Nephron progenitor cell (in vitro differentiated cells): ENCODE results near the gene DOCK6.

ENCODE experiments used
- DNase-seq: peaks from one replicate; pipeline ENCODE4 v3.0.0; 2021
- H3K27ac Mint-ChIP-seq: 2 replicates; pipeline ENCODE4 v1.8.0; 2021; ENCODE audit warnings: mild to moderate bottlenecking, moderate library complexity, mixed read lengths
- H3K27me3 Mint-ChIP-seq: 2 replicates; pipeline ENCODE4 v1.8.0; 2021; ENCODE audit warnings: mild to moderate bottlenecking, low read depth, mixed read lengths; ENCODE audit not compliant: poor library complexity
- H3K36me3 Mint-ChIP-seq: 2 replicates; pipeline ENCODE4 v1.8.0; 2021; ENCODE audit warnings: low read depth, mixed read lengths
- H3K4me1 Mint-ChIP-seq: 2 replicates; pipeline ENCODE4 v1.8.0; 2021; ENCODE audit warnings: mixed read lengths
- H3K4me3 Mint-ChIP-seq: 2 replicates; pipeline ENCODE4 v1.8.0; 2021; ENCODE audit warnings: mild to moderate bottlenecking, moderate library complexity, mixed read lengths
- H3K9me3 Mint-ChIP-seq: 2 replicates; pipeline ENCODE4 v1.8.0; 2021; ENCODE audit warnings: mild to moderate bottlenecking, moderate library complexity, mixed read lengths
- TF ChIP-seq, protein P1 (sequence below): fragments of 200-600 bp; sonication (generic); IDR thresholded peaks from 2 replicates; pipeline ENCODE4 v1.5.0; 2021; ENCODE audit warnings: antibody characterized with exemption

The DOCK6 gene

DNA sequence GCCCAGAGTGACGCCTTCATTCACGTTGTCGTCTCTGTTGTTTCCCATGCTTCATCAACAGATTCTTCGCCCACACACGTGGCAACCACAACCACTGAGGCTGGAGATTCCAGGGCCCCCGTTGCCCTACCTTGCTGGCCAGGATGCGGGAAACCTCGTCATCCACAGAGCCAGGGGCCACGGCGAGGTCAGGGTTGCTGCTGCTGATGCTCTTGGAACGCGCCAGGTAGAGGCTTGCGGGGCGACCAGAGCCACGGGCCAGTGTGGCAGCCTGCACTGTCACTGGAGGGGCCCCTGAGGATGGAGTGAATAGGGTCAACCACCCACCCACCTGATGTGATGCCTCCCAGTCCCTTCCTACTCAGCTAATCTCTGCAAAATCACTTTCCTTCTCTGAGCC, 29.3 kb downstream of the DOCK6 start:
- Mint-ChIP-seq H3K9me3 (no peaks in the 10 kb centered on the region), H3K36me3 (peaks cover 15% of the 10 kb centered on the region), H3K27me3 (peaks cover 4% of the 10 kb centered on the region), H3K27ac (no peak overlapping the region), H3K4me1 (no peaks in the 10 kb centered on the region), H3K4me3 (no peak overlapping the region)
- TF ChIP-seq, protein P1, sequence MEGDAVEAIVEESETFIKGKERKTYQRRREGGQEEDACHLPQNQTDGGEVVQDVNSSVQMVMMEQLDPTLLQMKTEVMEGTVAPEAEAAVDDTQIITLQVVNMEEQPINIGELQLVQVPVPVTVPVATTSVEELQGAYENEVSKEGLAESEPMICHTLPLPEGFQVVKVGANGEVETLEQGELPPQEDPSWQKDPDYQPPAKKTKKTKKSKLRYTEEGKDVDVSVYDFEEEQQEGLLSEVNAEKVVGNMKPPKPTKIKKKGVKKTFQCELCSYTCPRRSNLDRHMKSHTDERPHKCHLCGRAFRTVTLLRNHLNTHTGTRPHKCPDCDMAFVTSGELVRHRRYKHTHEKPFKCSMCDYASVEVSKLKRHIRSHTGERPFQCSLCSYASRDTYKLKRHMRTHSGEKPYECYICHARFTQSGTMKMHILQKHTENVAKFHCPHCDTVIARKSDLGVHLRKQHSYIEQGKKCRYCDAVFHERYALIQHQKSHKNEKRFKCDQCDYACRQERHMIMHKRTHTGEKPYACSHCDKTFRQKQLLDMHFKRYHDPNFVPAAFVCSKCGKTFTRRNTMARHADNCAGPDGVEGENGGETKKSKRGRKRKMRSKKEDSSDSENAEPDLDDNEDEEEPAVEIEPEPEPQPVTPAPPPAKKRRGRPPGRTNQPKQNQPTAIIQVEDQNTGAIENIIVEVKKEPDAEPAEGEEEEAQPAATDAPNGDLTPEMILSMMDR: no peak
- DNase-seq: no peak

DNA sequence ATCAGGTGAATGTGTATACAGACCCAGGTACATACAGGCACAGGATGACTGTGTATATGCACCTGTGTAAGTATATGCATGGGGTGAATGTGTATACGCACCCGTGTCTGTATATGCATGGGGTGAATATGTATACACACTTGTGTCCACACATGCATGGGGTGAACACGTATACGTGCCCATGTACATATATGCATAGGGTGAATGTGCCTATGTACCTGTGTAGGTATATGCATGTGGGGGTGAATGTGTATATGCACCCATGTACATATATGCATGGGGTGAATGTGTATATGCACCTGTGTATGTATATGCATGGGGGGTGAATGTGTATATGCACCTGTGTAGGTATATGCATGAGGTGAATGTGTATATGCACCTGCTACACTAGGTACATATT, 29.8 kb downstream of the DOCK6 start:
- TF ChIP-seq, protein P1: no peak
- Mint-ChIP-seq H3K9me3 (no peaks in the 10 kb centered on the region), H3K4me1 (no peaks in the 10 kb centered on the region), H3K27ac (no peak overlapping the region), H3K36me3 (peaks cover 14% of the 10 kb centered on the region), H3K27me3 (peaks cover 4% of the 10 kb centered on the region), H3K4me3 (no peak overlapping the region)
- DNase-seq: no peak

DNA sequence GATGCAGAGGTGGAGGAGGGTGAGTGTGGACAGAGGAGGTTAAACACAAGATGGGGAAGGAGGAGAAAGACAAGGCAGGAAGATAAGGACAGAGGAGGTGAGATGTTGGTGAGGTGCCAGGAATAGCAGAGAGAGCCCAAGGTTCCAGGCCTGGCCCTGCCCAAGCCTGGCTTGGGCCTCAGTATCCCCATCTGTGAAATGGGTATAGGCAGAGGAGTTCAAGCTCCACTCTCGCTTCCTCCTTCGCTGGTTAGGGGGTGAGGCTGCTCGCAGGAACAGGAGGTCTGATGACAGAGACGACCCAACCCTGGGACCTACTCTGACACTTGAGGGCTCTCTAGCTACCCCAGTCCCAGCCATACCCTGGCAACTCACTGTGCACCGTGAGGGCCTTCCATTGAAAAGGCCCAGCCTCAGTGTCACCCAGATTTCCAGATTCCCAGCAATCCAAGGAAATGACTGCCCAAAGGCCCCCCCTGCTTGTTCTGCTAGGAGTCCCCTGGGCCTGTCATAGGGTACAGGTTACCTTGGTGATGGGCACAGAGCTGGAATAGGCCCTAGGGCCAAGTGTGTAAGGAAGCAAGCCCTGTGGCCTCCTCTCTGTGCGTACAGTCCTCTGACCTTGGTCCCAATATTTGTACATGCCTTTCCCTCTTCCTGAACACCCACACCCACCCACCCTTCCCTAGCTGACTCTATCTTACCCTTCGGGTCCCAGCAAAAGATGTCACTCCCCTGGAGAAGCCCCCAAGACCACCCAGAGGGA, 31.5 kb downstream of the DOCK6 start:
- Mint-ChIP-seq H3K4me1 (no peaks in the 10 kb centered on the region), H3K36me3 (peaks cover 27% of the 10 kb centered on the region), H3K4me3 (no peak overlapping the region), H3K9me3 (peaks cover 3% of the 10 kb centered on the region), H3K27ac (no peak overlapping the region), H3K27me3 (peaks cover 4% of the 10 kb centered on the region)
- TF ChIP-seq, protein P1: no peak
- no peak for DNase-seq

DNA sequence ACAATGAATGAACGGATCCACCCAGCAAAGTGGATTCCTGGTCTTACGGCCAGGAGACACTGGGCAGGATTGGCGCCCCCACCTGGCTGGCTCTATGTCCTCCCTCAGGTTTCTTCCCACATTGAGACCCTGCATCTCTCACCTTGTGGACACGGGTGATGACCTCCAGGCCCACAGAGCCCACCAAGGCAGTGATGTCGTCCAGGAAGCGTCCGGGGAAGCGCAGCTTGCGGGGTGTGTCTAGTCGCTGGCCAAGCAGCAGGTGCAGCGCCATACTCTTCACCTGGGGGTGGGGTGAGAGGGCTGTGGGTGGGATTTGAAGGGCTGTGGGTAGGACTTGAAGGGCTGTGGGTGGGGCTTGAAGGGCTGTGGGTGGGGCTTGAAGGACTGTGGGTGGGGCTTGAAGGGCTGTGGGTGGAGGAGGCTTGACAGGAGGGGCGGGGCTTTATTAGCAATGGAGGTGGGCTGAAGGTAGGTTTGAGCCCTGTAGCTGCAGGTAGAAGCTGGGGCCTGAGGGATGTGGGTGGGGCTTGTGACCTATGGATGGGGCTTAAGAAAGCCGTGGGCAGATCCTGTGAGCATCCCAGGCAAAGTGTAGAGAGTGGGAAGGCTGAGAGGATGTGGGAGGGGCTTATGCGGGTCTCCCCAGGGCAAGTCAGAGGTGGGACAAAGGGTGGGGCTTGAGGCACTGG, 35.0 kb downstream of the DOCK6 start:
- no peak overlapping the region for H3K4me3 Mint-ChIP-seq
- H3K4me1 Mint-ChIP-seq: no peaks in the 10 kb centered on the region
- peaks cover 4% of the 10 kb centered on the region for H3K27me3 Mint-ChIP-seq
- TF ChIP-seq, protein P1: no peak
- peaks cover 6% of the 10 kb centered on the region for H3K9me3 Mint-ChIP-seq
- DNase-seq: no peak
- H3K27ac Mint-ChIP-seq: no peak overlapping the region
- peaks cover 29% of the 10 kb centered on the region for H3K36me3 Mint-ChIP-seq

DNA sequence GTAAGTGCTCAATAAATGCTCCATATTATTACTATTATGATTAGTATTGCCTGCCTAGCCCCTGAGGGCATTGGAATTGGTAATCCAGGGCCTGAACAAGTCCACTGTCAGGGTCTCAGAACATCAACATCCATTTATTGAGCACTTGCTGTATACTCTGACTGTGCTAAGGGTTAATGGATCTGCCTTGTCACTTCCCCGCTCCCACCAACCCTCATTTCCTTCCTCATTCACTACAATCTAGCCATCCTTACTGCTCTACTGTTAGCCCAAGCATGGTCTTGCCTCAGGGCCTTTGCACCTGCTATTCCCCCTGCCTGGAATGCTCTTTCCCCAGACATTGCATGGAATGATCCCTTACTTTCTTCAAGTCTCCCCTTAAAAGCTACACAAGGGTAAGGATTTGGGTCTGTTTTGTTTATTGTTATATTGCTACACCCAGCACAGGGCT, 35.6 kb downstream of the DOCK6 start:
- no peak for DNase-seq
- Mint-ChIP-seq H3K27me3 (peaks cover 4% of the 10 kb centered on the region), H3K27ac (no peak overlapping the region), H3K36me3 (peaks cover 35% of the 10 kb centered on the region), H3K4me3 (no peak overlapping the region), H3K9me3 (peaks cover 12% of the 10 kb centered on the region), H3K4me1 (no peaks in the 10 kb centered on the region)
- TF ChIP-seq, protein P1: no peak
